Heart left ventricle (tissue), 16 donors: ENCODE results near the gene WARS2. TPM values are rescaled to one million over a fixed set of nuclear protein-coding genes. Genes with fewer than 3 reads are reported as not detected.
A peak's percentile ranks its signal among the peaks of the same experiment; 100 is the strongest.

ENCODE experiments used
- ATAC-seq, 4 donors: fragments of 200-7000 bp; cut with Tn5 transposase; one replicate each; pipeline ENCODE4 v1.9.1; 2020 to 2022; ENCODE audit warnings: moderate library complexity in 4 of 4, mild to moderate bottlenecking in 3 of 4, moderate number of reproducible peaks in 1 of 4
- DNase-seq, 5 donors: peaks; one replicate each; pipeline ENCODE4 v3.0.0-alpha.2; 2020
- H3K27ac ChIP-seq, 12 donors: fragments of 200-600 bp; sonication (generic) in 4 of 12; one replicate each; pipeline versions ENCODE4 v1.5.0 to v1.8.0; 2016 to 2022; ENCODE audit warnings: mild to moderate bottlenecking in 2 of 12
- H3K27me3 ChIP-seq, 9 donors: fragments of 200-600 bp; sonication (generic) in 2 of 9; one replicate each; pipeline versions ENCODE4 v1.5.1 to v1.8.0; 2016 to 2022; ENCODE audit warnings: mild to moderate bottlenecking in 3 of 9
- H3K36me3 ChIP-seq, 9 donors: fragments of 200-600 bp; sonication (generic) in 2 of 9; one replicate each; pipeline versions ENCODE4 v1.5.0 to v1.8.0; 2018 to 2022; ENCODE audit warnings: mild to moderate bottlenecking in 2 of 9
- H3K4me1 ChIP-seq, 12 donors: fragments of 200-600 bp; sonication (generic) in 4 of 12; one replicate each; pipeline versions ENCODE4 v1.5.0 to v1.8.0; 2016 to 2022; ENCODE audit warnings: mild to moderate bottlenecking in 3 of 12
- H3K4me3 ChIP-seq, 12 donors: fragments of 200-600 bp; sonication (generic) in 4 of 12; one replicate each; pipeline versions ENCODE4 v1.5.0 to v1.8.0; 2017 to 2022; ENCODE audit warnings: mild to moderate bottlenecking in 9 of 12, moderate library complexity in 4 of 12
- H3K9me3 ChIP-seq, 12 donors: fragments of 200-600 bp; sonication (generic) in 4 of 12; one replicate each; pipeline versions ENCODE4 v1.5.0 to v1.8.0; 2016 to 2022; ENCODE audit warnings: mild to moderate bottlenecking in 1 of 12
- POLR2A ChIP-seq, 2 donors: fragments of 450-650 bp; IDR thresholded peaks; one replicate each; pipeline ENCODE4 v1.6.1; 2017; ENCODE audit warnings: antibody characterized with exemption in 2 of 2, mild to moderate bottlenecking in 2 of 2, moderate library complexity in 2 of 2
- WGBS, 4 donors: extraction: QIAGEN DNeasy Blood & Tissue Kit in 2 of 4; methylation state at CpG; one replicate each; pipeline versions ENCODE4 v1.1.5 to v1.1.7; 2013 to 2018; 5-methylcytosine and 5-hydroxymethylcytosine counted together
- intact Hi-C, 10 donors: fragments of 100-400 bp; cut with DNase I; formaldehyde crosslinking; loops; one replicate each; pipeline versions ENCODE4 v1.11.1 to v1.14.2; 2022
- polyA plus RNA-seq, 2 donors: library from polyadenylated mRNA; stranded (reverse); fragments of 200-250 nt; gene quantifications; one replicate each; pipeline ENCODE4 v1.2.3, GENCODE V29; 2013
- total RNA-seq, 9 donors: library from RNA; depleted of rRNA in 2 of 9; stranded (reverse); fragments of >200 nt in 2 of 9; fragmentation: NEBNext Ultra II Directional in 3 of 9; extraction: Animal tissue kit (Norgen Biotek cat#: 25700) in 3 of 9; gene quantifications; one replicate each; pipeline versions ENCODE4 v1.1.0 to v1.2.4, GENCODE V29; 2016 to 2023
- TF ChIP-seq, protein P1 (sequence below), 12 donors: fragments of 200-600 bp; sonication (generic) in 4 of 12; IDR thresholded peaks; one replicate each; pipeline versions ENCODE4 v1.5.0 to v1.8.0; 2018 to 2022; ENCODE audit warnings: antibody characterized with exemption in 12 of 12, mild to moderate bottlenecking in 5 of 12
- donor health status: ischemic (EF 13 %, LVEDD 7.1; RV severe dilation, severe dysfunction).
- donor health status: healthy with polysubstance abuse.
- donor health status: DM: no; HTN: yes; CAD: no.
- donor health status: DM: no; HTN: no; CAD: no.
- donor health status: ischemic (EF 25% LVEDD 6.9; RV normal size, moderate dysfunction).
- donor health status: ischemic (EF 25% LVEDD 5.7; RV mildly dilated, moderate dysfunction).
- donor health status: healthy.
- donor health status: DM: yes; HTN: yes; CAD: no.
- donor health status: ischemic (EF 35%, LVEDD 5.7; RV mildly dilated, moderate dysfunction).
- donor health status: nonischemic (EF 11% LVEDD 7.7; RV severe dilation, severe dysfunction).
- donor health status: DM: yes; HTN: yes; CAD: no.
- donor health status: PGD.
- donor health status: ischemic (EF 29% LVEDD 5.4; RV normal size, mild dysfunction).
- donor health status: nonischemic (EF 23%, LVEDD 6.1; RV moderate dilation, normal function).

WARS2 gene
- total and polyA plus RNA-seq, 11 donors, result 3.9 to 15.5 (median 11.9) TPM

GRCh38 chr1:118985640-118986554 lies 154.6 kb downstream of the WARS2 start:
- DNase-seq, result no peak
- Histone ChIP-seq H3K4me1 (peaks cover 0 to 52% (median 24%) of the 10 kb centered on the region in 12 donors), H3K4me3 (peak overlapping the region in 11 of 12 donors; percentile 35 to 67 (median 49)), H3K9me3 (no peaks in the 10 kb centered on the region), H3K27me3 (peaks cover 63 to 100% (median 98%) of the 10 kb centered on the region in 9 donors), H3K27ac (peak overlapping the region in 1 of 12 donors; percentile 56), H3K36me3 (no peaks in the 10 kb centered on the region)
- no peak for TF ChIP-seq POLR2A (IDR thresholded peaks at IDR 0.05)
- TF ChIP-seq, protein P1, sequence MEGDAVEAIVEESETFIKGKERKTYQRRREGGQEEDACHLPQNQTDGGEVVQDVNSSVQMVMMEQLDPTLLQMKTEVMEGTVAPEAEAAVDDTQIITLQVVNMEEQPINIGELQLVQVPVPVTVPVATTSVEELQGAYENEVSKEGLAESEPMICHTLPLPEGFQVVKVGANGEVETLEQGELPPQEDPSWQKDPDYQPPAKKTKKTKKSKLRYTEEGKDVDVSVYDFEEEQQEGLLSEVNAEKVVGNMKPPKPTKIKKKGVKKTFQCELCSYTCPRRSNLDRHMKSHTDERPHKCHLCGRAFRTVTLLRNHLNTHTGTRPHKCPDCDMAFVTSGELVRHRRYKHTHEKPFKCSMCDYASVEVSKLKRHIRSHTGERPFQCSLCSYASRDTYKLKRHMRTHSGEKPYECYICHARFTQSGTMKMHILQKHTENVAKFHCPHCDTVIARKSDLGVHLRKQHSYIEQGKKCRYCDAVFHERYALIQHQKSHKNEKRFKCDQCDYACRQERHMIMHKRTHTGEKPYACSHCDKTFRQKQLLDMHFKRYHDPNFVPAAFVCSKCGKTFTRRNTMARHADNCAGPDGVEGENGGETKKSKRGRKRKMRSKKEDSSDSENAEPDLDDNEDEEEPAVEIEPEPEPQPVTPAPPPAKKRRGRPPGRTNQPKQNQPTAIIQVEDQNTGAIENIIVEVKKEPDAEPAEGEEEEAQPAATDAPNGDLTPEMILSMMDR (IDR thresholded peaks at IDR 0.05), result no peak
- intact Hi-C loops, result no loop called here
- WGBS, 4 donors, result 10 to 16% (median 15%) methylated on average over 34 of the region's 34 CpGs
- no peak for ATAC-seq

GRCh38 chr1:118984722-118985639 lies 155.5 kb downstream of the WARS2 start:
- ATAC-seq (no peak), DNase-seq (no peak)
- 18 to 37% (median 31%) methylated on average over 48 of the region's 48 CpGs for WGBS, 4 donors
- Histone ChIP-seq H3K27ac (no peak overlapping the region), H3K4me1 (peaks cover 0 to 52% (median 24%) of the 10 kb centered on the region in 12 donors), H3K27me3 (peaks cover 63 to 100% (median 98%) of the 10 kb centered on the region in 9 donors), H3K36me3 (no peaks in the 10 kb centered on the region), H3K9me3 (no peaks in the 10 kb centered on the region), H3K4me3 (peak overlapping the region in 8 of 12 donors; percentile 9 to 67 (median 24))
- intact Hi-C loops, result no loop called here
- no peak for TF ChIP-seq POLR2A (IDR thresholded peaks at IDR 0.05)
- TF ChIP-seq, protein P1 (IDR thresholded peaks at IDR 0.05), result no peak

DNA sequence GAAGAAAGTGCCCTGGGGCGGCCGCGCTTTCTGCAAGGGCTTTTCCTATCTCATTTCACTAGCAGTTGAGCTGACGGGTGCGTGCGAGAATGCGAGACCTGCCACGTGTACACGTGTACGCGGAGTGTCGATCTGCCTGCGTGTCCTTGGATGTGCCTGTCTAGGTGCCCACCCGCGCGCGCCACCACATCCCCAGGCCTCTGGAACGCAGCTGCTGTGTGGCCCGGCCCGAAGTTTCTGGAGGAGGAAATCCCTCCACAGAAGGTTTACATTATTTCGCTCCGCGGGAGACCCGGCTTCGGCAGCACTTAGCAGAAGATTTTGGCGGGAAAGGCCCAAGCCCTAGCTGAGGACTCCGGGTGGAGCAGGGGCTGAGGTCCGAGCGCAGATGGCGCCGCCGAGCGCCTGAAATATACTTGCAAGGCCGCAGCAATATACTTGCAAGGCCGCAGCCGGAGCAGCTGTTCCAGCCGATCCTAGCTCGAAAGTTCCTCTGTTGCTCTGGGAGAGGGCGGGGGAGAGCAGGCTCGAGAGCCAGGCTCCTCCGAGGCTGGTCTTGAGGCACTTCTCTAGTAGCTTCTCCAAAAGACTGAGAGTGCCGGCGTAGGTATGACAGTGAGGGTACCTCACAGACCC lies 156.2 kb downstream of the WARS2 start:
- peak overlapping the region in 9 of 12 donors; percentile 2 to 40 (median 22) for H3K4me3 ChIP-seq
- 10 to 26% (median 13%) methylated on average over 37 to 43 of the region's 43 CpGs for WGBS, 4 donors

More for the DNA sequence above, 156.2 kb downstream of the WARS2 start:
- Histone ChIP-seq H3K27me3 (peaks cover 65 to 100% (median 98%) of the 10 kb centered on the region in 9 donors), H3K27ac (no peak overlapping the region), H3K9me3 (no peaks in the 10 kb centered on the region), H3K36me3 (no peaks in the 10 kb centered on the region), H3K4me1 (peaks cover 0 to 57% (median 25%) of the 10 kb centered on the region in 12 donors)
- ATAC-seq (peak in 1 of 4 donors; percentile 11), DNase-seq (no peak)
- intact Hi-C loops, result no loop called here
- TF ChIP-seq, protein P1 (IDR thresholded peaks at IDR 0.05), result no peak
- no peak for TF ChIP-seq POLR2A (IDR thresholded peaks at IDR 0.05)
